HepG2 (cell line): Measurements from ENCODE around the gene EXOC3. TPM values are rescaled to one million over a fixed set of nuclear protein-coding genes. Genes with fewer than 3 reads are reported as not detected.

ENCODE experiments used
- ATAC-seq: fragments of 200-7000 bp; cut with Tn5 transposase; 3 replicates; pipeline ENCODE4 v1.9.1; 2020; ENCODE audit warnings: mild to moderate bottlenecking, moderate library complexity
- BruUV-seq: library from RNA; stranded (reverse); fragments of 400-500 nt; replicated peaks from 2 replicates; lab custom pipeline; 2021; lab: Mats Ljungman, UMichigan
- CTCF ChIA-PET: fragments of 300-600 bp; formaldehyde crosslinking; extraction: SDS; loops from one replicate; lab custom pipeline; 2021; ENCODE audit warnings: low total read pairs, inconsistent platforms, low intra/inter-chr PET ratio; lab: Yijun Ruan, JAX
- POLR2A ChIA-PET: fragments of 350-600 bp; sonication (Branson Sonifier 250); formaldehyde crosslinking; loops from one replicate; lab custom pipeline; 2020; ENCODE audit warnings: antibody characterized with exemption, inconsistent platforms; lab: Yijun Ruan, JAX
- DNase-seq: peaks from one replicate; pipeline ENCODE4 v3.0.0-alpha.2; 2015; ENCODE audit warnings: low spot score
- FAIRE-seq: peaks from 3 replicates; lab custom pipeline; 2011; peaks lifted over from hg19 to GRCh38; lab: Jason Lieb, UNC
- H2AFZ ChIP-seq: one replicate; pipeline ENCODE4 v1.6.1; 2011; ENCODE audit warnings: low read length, inconsistent platforms
- H3K27ac ChIP-seq: fragments of 300-600 bp; 3 replicates; pipeline ENCODE4 v1.8.0; 2011; ENCODE audit warnings: mixed run types, mild to moderate bottlenecking, mixed read lengths, low read length, inconsistent platforms; ENCODE audit not compliant: insufficient read depth; ENCODE audit errors: extremely low read length
- H3K27me3 ChIP-seq, 2 experiments: fragments of 200-600 bp in 1 of 2; 2 replicates in 1 of 2; 3 replicates in 1 of 2; pipeline versions ENCODE4 v1.6.0 to v1.8.0; 2011; ENCODE audit warnings: low read length in 2 of 2, mild to moderate bottlenecking in 2 of 2, moderate library complexity in 2 of 2, inconsistent platforms in 1 of 2; ENCODE audit not compliant: insufficient read depth in 2 of 2, control insufficient read depth in 1 of 2
- H3K36me3 ChIP-seq, 2 experiments: fragments of 200-600 bp in 1 of 2; replicated peaks in 1 of 2; 2 replicates in 1 of 2; 3 replicates in 1 of 2; pipeline versions ENCODE4 v1.5.1 to v1.8.0; 2011; ENCODE audit warnings: low read length in 2 of 2, inconsistent platforms in 1 of 2; ENCODE audit not compliant: insufficient read depth in 2 of 2, control insufficient read depth in 1 of 2
- H3K4me1 ChIP-seq: 2 replicates; pipeline ENCODE4 v1.5.1; 2012; ENCODE audit warnings: low read length, inconsistent platforms; ENCODE audit not compliant: insufficient read depth
- H3K4me2 ChIP-seq: 2 replicates; pipeline ENCODE4 v1.6.0; 2011; ENCODE audit warnings: low read depth, low read length, inconsistent platforms
- H3K4me3 ChIP-seq, 3 experiments: fragments of 200-600 bp in 1 of 3; sonication (generic), shearing (Covaris generic) in 1 of 3; replicated peaks in 1 of 3; 2 replicates each; pipeline ENCODE4 v1.5.1; 2011 to 2016; ENCODE audit warnings: low read length in 3 of 3, inconsistent platforms in 2 of 3, low read depth in 2 of 3, mild to moderate bottlenecking in 2 of 3, control low read depth in 1 of 3, mixed read lengths in 1 of 3; ENCODE audit not compliant: insufficient read depth in 1 of 3
- H3K79me2 ChIP-seq: one replicate; pipeline ENCODE4 v1.6.1; 2011; ENCODE audit warnings: low read length, inconsistent platforms; ENCODE audit not compliant: insufficient read depth
- H3K9ac ChIP-seq: 2 replicates; pipeline ENCODE4 v1.6.0; 2011; ENCODE audit warnings: mild to moderate bottlenecking, low read depth, low read length, inconsistent platforms; ENCODE audit not compliant: insufficient read depth
- H3K9me3 ChIP-seq: 2 replicates; pipeline ENCODE4 v1.5.1; 2012; ENCODE audit warnings: mild to moderate bottlenecking, low read length
- H4K20me1 ChIP-seq: 2 replicates; pipeline ENCODE4 v1.6.0; 2011; ENCODE audit warnings: inconsistent platforms, mild to moderate bottlenecking, low read length, moderate library complexity; ENCODE audit not compliant: insufficient read depth
- ESRRA ChIP-seq: sonication (generic); formaldehyde crosslinking; IDR thresholded peaks from 2 replicates; pipeline ENCODE4 v1.5.1; 2020; ENCODE audit warnings: mild to moderate bottlenecking, low read depth, missing genetic modification reagents
- GATAD2A ChIP-seq: IDR thresholded peaks from 2 replicates; pipeline ENCODE4 v1.6.1; 2016
- GLI4 ChIP-seq: sonication (generic); formaldehyde crosslinking; IDR thresholded peaks from 2 replicates; pipeline ENCODE4 v1.5.1; 2020; ENCODE audit warnings: missing genetic modification reagents, mild to moderate bottlenecking, moderate library complexity, borderline replicate concordance
- IKZF4 ChIP-seq: sonication (generic); formaldehyde crosslinking; IDR thresholded peaks from 2 replicates; pipeline ENCODE4 v1.5.1; 2020; ENCODE audit warnings: borderline replicate concordance, mild to moderate bottlenecking, low read depth, missing genetic modification reagents; ENCODE audit errors: not compliant biosample characterization
- NR1H2 ChIP-seq: sonication (generic); formaldehyde crosslinking; IDR thresholded peaks from 2 replicates; pipeline ENCODE4 v1.8.1; 2022; ENCODE audit warnings: low read depth, missing genetic modification reagents, borderline replicate concordance
- PBX3 ChIP-seq: sonication (generic); formaldehyde crosslinking; IDR thresholded peaks from 2 replicates; pipeline ENCODE4 v1.8.1; 2023; ENCODE audit warnings: missing genetic modification reagents, inconsistent platforms, borderline replicate concordance
- PHF8 ChIP-seq: sonication (generic); formaldehyde crosslinking; IDR thresholded peaks from 2 replicates; pipeline ENCODE4 v1.5.0; 2020; ENCODE audit warnings: missing genetic modification reagents
- RBM39 ChIP-seq: fragments of 200-400 bp; formaldehyde crosslinking; IDR thresholded peaks from one replicate; pipeline ENCODE4 v1.6.1; 2018; ENCODE audit warnings: antibody characterized with exemption, mild to moderate bottlenecking, low read depth, low read length; ENCODE audit not compliant: poor library complexity, severe bottlenecking
- SSRP1 ChIP-seq: IDR thresholded peaks from 2 replicates; pipeline ENCODE4 v1.6.1; 2016; ENCODE audit warnings: control low read depth
- TBX2 ChIP-seq: sonication (generic); formaldehyde crosslinking; IDR thresholded peaks from 2 replicates; pipeline ENCODE4 v1.5.0; 2020; ENCODE audit warnings: missing genetic modification reagents, mild to moderate bottlenecking, borderline replicate concordance
- YY1 ChIP-seq: IDR thresholded peaks from 2 replicates; pipeline ENCODE4 v1.6.1; 2011; ENCODE audit warnings: low read length, low read depth, moderate library complexity, mild to moderate bottlenecking; ENCODE audit not compliant: insufficient read depth, insufficient replicate concordance
- ZNF501 ChIP-seq: sonication (generic); formaldehyde crosslinking; IDR thresholded peaks from 2 replicates; pipeline ENCODE4 v1.5.1; 2020; ENCODE audit warnings: mild to moderate bottlenecking, moderate library complexity, missing genetic modification reagents
- ZNF547 ChIP-seq: sonication (generic); formaldehyde crosslinking; IDR thresholded peaks from 2 replicates; pipeline ENCODE4 v1.5.1; 2020; ENCODE audit warnings: mild to moderate bottlenecking, missing genetic modification reagents
- ZNF572 ChIP-seq: sonication (generic); formaldehyde crosslinking; IDR thresholded peaks from 2 replicates; pipeline ENCODE4 v1.5.1; 2020; ENCODE audit warnings: mild to moderate bottlenecking, missing genetic modification reagents
- WGBS: methylation state at CpG from one replicate; pipeline ENCODE4 v1.1.6; 2017; ENCODE audit warnings: low lambda C conversion rate; 5-methylcytosine and 5-hydroxymethylcytosine counted together
- in situ Hi-C: cut with HindIII; loops from 2 replicates; pipeline ENCODE4 v1.10.0; 2017; ENCODE audit warnings: low pct_unique_long_range_greater_than_20kb; ENCODE audit not compliant: extremely low pct_ligation_motif_present
- intact Hi-C: fragments of 100-400 bp; cut with micrococcal nuclease; formaldehyde crosslinking; loops from one replicate; pipeline ENCODE4 v1.10.0; 2022; ENCODE audit not compliant: unreplicated experiment
- polyA plus RNA-seq, 8 experiments: library from polyadenylated mRNA; depleted of rRNA in 3 of 8; stranded (reverse) in 7 of 8; unstranded in 1 of 8; fragments of >200 nt; fragmentation: Illumina TruSeq in 4 of 8; extraction: Trizol in 4 of 8; gene quantifications; 2 replicates each; pipeline versions ENCODE4 v1.2.1 to v1.2.3, GENCODE V29; 2011 to 2016; ENCODE audit warnings: low read depth in 4 of 8, missing spikeins in 1 of 8, mixed read lengths in 1 of 8; ENCODE audit not compliant: insufficient read depth in 1 of 8
- total RNA-seq, 5 experiments: library from RNA; depleted of rRNA; stranded (reverse); fragments of >200 nt; fragmentation: Illumina TruSeq; extraction: Trizol; gene quantifications; 2 replicates each; pipeline ENCODE4 v1.2.3, GENCODE V29; 2016; ENCODE audit warnings: low read depth in 1 of 5
- TF ChIP-seq, protein P1 (sequence below): sonication (generic); formaldehyde crosslinking; IDR thresholded peaks from 2 replicates; pipeline ENCODE4 v1.5.0; 2020; ENCODE audit warnings: missing genetic modification reagents
- TF ChIP-seq, protein P2 (sequence below): sonication (generic); formaldehyde crosslinking; IDR thresholded peaks from 2 replicates; pipeline ENCODE4 v1.4.0; 2020; ENCODE audit warnings: missing genetic modification reagents, borderline replicate concordance

EXOC3 gene
- total and polyA plus RNA-seq, 2 of the 13 experiments (the other 11 are each of a cell fraction or from before 2014, with no cell fraction given) = 9.2 to 20.5 TPM

DNA sequence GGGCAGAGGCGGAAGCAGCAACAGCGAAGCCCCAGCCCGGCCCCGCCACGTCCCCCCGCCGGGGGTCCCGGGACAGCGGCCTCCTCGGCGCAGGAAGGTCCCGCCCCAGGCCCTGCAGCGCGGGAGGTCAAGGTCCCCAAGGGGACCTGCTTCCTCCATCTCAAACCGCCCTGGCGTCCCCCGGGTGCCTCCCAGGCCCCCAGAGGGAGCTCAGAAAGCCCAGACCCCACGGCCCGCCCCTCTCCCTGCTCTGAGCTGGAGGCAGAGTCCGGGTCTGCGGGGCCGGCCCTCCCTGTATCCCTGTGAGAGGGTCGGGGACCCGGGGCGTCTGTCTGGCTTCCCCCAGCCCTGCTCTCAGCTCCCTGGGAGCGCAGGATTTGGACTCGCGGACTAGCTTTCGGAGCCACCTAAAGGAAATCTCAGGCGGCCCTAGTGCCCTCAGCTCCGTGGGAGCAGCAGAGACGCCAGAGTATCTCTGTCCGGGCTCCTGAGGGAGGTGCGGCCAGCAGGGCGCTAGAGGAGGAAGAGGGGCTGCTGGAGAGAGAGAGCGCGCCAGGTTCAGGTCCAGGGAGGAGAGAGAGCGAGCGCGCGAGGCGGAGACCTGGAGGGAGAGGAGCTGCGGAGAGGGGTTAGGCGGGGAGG is 30.7 kb downstream of the EXOC3 start:
- H3K4me3 ChIP-seq = peak overlapping the region; percentile 79 to 89 (median 89)
- H3K4me2 ChIP-seq = peak overlapping the region; percentile 90
- intact Hi-C loops (loop anchor here (2.0 kb wide), 1 partner anchor 139 kb away; the partner anchor contains the start of gene CEP72), in situ Hi-C loops (no loop called here)
- H3K9ac ChIP-seq = peak overlapping the region; percentile 75
- H3K79me2 ChIP-seq = peaks cover 3% of the 10 kb centered on the region
- CTCF ChIA-PET = no interaction called here
- under 1% methylated on average over 16 of the region's 44 CpGs for WGBS
- TSS peak; percentile 39 for BruUV-seq
- POLR2A ChIA-PET = interaction anchor here (0.8 to 2.6 kb wide), 2 partner anchors 27 to 59 kb away, joined by 3 to 14 read pairs; no protein-coding TSS in a partner anchor
- peak; percentile 27 for DNase-seq
- no peak overlapping the region for H2AFZ ChIP-seq
- peaks cover 32% of the 10 kb centered on the region for H3K4me1 ChIP-seq
- H3K27ac ChIP-seq = no peak overlapping the region
- H3K9me3 ChIP-seq = no peaks in the 10 kb centered on the region
- no peak for FAIRE-seq
- peak; percentile 44 for ATAC-seq
- peaks cover 10 to 40% of the 10 kb centered on the region in 2 experiments for H3K27me3 ChIP-seq
- H4K20me1 ChIP-seq = peaks cover 4% of the 10 kb centered on the region; the same call in 1 of the 2 replicates
- peaks cover 0 to 4% of the 10 kb centered on the region in 2 experiments; a peak in 2 of 5 replicates for H3K36me3 ChIP-seq
- TF ChIP-seq IKZF4 (CRISPR knock-in tag) = peak; percentile 7
- peak; percentile 33; the same call in 1 of the 2 replicates for TF ChIP-seq TBX2 (CRISPR knock-in tag)
- no peak for TF ChIP-seq PBX3
- peak; percentile 5 for TF ChIP-seq YY1
- TF ChIP-seq ESRRA (CRISPR knock-in tag) = 0 out of 2 replicates have a peak, but pooled peaks have one; percentile 34
- 0 out of 2 replicates have a peak, but pooled peaks have one; percentile 44 for TF ChIP-seq ZNF572 (CRISPR knock-in tag)
- TF ChIP-seq, protein P1, sequence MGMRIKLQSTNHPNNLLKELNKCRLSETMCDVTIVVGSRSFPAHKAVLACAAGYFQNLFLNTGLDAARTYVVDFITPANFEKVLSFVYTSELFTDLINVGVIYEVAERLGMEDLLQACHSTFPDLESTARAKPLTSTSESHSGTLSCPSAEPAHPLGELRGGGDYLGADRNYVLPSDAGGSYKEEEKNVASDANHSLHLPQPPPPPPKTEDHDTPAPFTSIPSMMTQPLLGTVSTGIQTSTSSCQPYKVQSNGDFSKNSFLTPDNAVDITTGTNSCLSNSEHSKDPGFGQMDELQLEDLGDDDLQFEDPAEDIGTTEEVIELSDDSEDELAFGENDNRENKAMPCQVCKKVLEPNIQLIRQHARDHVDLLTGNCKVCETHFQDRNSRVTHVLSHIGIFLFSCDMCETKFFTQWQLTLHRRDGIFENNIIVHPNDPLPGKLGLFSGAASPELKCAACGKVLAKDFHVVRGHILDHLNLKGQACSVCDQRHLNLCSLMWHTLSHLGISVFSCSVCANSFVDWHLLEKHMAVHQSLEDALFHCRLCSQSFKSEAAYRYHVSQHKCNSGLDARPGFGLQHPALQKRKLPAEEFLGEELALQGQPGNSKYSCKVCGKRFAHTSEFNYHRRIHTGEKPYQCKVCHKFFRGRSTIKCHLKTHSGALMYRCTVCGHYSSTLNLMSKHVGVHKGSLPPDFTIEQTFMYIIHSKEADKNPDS (CRISPR knock-in tag) = 0 out of 2 replicates have a peak, but pooled peaks have one; percentile 38
- 0 out of 2 replicates have a peak, but pooled peaks have one; percentile 7 for TF ChIP-seq ZNF547
- TF ChIP-seq GATAD2A (CRISPR knock-in tag) = no peak
- peak; percentile 44; the same call in 1 of the 2 replicates for TF ChIP-seq ZNF501
- peak; percentile 25 for TF ChIP-seq RBM39
- TF ChIP-seq PHF8 (CRISPR knock-in tag) = peak; percentile 49; the same call in 1 of the 2 replicates
- no peak for TF ChIP-seq SSRP1 (CRISPR knock-in tag)
- TF ChIP-seq, protein P2, sequence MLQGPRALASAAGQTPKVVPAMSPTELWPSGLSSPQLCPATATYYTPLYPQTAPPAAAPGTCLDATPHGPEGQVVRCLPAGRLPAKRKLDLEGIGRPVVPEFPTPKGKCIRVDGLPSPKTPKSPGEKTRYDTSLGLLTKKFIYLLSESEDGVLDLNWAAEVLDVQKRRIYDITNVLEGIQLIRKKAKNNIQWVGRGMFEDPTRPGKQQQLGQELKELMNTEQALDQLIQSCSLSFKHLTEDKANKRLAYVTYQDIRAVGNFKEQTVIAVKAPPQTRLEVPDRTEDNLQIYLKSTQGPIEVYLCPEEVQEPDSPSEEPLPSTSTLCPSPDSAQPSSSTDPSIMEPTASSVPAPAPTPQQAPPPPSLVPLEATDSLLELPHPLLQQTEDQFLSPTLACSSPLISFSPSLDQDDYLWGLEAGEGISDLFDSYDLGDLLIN (CRISPR knock-in tag) = no peak
- no peak for TF ChIP-seq NR1H2
- no peak for TF ChIP-seq GLI4
